PFSK-1 (cell line): ENCODE data around the gene MYO10.

Experiments
- FOXP2 ChIP-seq: optimal IDR thresholded peaks from 2 replicates; pipeline ENCODE3; 2011; ENCODE audit warnings: borderline replicate concordance, control low read depth, inconsistent platforms; ENCODE audit not compliant: insufficient read depth; ENCODE audit errors: extremely low read length, extremely low read depth
- POLR2AphosphoS5 ChIP-seq: IDR thresholded peaks from 2 replicates; pipeline ENCODE4 v1.6.1; 2012; ENCODE audit warnings: low read depth, mild to moderate bottlenecking, control low read depth, low read length, moderate library complexity
- SIN3A ChIP-seq: IDR thresholded peaks from 2 replicates; pipeline ENCODE4 v1.6.1; 2012; ENCODE audit warnings: mild to moderate bottlenecking, low read length, moderate library complexity, borderline replicate concordance; ENCODE audit not compliant: insufficient read depth
- TAF1 ChIP-seq: IDR thresholded peaks from 2 replicates; pipeline ENCODE4 v1.6.1; 2012; ENCODE audit warnings: low read length, control low read depth, borderline replicate concordance; ENCODE audit not compliant: insufficient read depth
- TF ChIP-seq, protein P1 (sequence below), 2 experiments: IDR thresholded peaks; 2 replicates each; pipeline versions ENCODE4 v1.6.1 to v1.8.0; 2011 to 2012; ENCODE audit warnings: low read depth in 2 of 2, low read length in 2 of 2, control low read depth in 1 of 2, inconsistent platforms in 1 of 2, mild to moderate bottlenecking in 1 of 2, moderate library complexity in 1 of 2; ENCODE audit not compliant: insufficient read depth in 1 of 2

The MYO10 gene

DNA sequence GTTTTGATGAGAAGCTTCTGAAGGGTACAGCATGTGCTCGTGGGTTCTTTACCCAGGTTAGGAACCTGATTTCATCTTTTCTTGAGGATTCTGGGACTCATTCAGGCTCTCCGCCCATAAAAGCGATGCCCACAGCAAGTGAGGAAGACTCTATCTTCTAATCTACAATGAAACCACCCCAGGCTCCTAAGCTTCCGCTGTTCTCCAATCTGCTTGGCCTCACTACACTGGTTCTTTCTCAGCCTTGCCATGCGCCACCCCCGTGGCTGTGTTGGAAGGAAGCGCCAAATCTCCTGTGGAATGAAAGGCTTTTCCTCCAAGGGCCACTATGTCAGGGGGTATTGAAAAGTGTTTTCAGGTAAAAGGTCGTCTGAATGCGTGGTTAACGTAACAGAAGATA is 135.6 kb downstream of the MYO10 start:
- TF ChIP-seq POLR2AphosphoS5 (no peak), SIN3A (no peak), FOXP2 (no peak), TAF1 (no peak)
- TF ChIP-seq, protein P1, sequence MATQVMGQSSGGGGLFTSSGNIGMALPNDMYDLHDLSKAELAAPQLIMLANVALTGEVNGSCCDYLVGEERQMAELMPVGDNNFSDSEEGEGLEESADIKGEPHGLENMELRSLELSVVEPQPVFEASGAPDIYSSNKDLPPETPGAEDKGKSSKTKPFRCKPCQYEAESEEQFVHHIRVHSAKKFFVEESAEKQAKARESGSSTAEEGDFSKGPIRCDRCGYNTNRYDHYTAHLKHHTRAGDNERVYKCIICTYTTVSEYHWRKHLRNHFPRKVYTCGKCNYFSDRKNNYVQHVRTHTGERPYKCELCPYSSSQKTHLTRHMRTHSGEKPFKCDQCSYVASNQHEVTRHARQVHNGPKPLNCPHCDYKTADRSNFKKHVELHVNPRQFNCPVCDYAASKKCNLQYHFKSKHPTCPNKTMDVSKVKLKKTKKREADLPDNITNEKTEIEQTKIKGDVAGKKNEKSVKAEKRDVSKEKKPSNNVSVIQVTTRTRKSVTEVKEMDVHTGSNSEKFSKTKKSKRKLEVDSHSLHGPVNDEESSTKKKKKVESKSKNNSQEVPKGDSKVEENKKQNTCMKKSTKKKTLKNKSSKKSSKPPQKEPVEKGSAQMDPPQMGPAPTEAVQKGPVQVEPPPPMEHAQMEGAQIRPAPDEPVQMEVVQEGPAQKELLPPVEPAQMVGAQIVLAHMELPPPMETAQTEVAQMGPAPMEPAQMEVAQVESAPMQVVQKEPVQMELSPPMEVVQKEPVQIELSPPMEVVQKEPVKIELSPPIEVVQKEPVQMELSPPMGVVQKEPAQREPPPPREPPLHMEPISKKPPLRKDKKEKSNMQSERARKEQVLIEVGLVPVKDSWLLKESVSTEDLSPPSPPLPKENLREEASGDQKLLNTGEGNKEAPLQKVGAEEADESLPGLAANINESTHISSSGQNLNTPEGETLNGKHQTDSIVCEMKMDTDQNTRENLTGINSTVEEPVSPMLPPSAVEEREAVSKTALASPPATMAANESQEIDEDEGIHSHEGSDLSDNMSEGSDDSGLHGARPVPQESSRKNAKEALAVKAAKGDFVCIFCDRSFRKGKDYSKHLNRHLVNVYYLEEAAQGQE (IDR thresholded peaks at IDR 0.05; ENCODE audit: insufficient read depth in 1 of 2, low read depth in 2 of 2, low read length in 2 of 2): no peak

DNA sequence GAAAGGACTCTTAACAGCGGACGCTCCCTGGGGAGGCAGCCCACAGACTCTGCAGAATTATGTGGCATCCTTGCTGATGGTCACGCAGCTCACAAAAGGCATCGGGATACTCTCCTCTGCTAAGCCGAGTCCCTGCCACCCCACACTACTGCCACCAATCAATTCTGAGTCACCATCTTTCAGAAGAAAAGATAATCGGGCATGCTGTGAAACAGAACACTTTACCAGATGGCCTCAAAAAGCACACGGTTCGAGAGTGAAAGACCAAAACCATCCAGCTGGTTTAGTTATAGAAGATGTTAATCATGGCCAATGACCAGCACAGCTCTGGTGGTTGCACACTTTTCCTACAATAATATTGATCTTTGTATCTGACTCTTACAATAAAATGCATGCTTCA is 136.3 kb downstream of the MYO10 start:
- TF ChIP-seq FOXP2 (no peak), SIN3A (no peak), POLR2AphosphoS5 (no peak), TAF1 (no peak)
- TF ChIP-seq, protein P1 (IDR thresholded peaks at IDR 0.05; ENCODE audit: insufficient read depth in 1 of 2, low read depth in 2 of 2, low read length in 2 of 2): no peak

DNA sequence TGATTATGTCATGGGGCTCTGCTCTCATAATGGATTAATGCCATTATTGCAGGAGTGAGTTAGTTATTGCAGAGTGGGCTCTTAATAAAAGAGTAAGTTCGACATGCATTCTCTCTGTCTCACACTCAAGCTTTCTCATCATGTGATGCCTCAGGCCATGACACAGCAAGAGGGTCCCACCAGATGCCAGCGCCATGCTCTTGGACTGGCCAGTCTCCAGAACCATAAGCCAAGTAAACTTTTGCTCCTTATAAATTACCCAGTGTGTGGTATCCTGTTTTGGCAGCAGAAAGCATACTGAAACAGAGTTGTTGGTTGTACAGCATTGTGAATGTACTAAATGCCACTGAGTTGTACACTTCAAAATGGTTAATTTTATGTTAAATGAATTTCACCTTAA is 138.1 kb downstream of the MYO10 start:
- TF ChIP-seq TAF1 (no peak), SIN3A (no peak), FOXP2 (no peak), POLR2AphosphoS5 (no peak)
- TF ChIP-seq, protein P1 (IDR thresholded peaks at IDR 0.05; ENCODE audit: insufficient read depth in 1 of 2, low read depth in 2 of 2, low read length in 2 of 2): no peak

DNA sequence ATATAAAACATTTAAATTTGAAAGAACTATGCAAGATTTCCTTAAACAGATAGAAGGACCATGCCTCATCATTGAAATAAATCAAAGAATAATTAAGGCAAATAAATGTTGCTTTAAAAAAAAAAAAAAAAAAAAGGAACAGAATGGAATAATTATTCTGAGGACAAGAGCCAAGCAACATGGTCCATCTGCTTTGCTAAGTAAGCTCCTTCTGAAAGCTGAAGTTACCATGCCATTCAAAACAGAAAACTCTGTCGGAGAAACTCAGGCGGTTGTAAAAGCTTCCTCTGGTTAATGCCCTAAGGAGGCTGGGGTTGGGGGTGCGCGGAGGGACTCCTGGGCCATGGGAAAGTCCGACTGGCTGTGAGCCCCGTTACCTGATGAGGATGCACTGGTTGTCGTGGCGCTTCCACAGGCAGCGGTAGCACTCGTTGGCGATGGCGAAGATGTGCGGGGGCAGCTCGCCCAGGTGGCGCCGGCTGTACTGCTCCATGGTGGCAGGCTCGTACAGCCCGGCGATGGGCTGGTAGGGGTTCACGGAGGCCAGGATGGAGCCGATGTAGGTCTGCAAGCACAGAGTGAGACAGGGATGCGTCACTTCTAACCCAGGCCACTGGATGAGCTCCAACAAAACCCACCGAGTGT is 141.7 kb downstream of the MYO10 start:
- no peak for TF ChIP-seq POLR2AphosphoS5
- no peak for TF ChIP-seq TAF1
- no peak for TF ChIP-seq FOXP2
- TF ChIP-seq, protein P1 (IDR thresholded peaks at IDR 0.05; ENCODE audit: insufficient read depth in 1 of 2, low read depth in 2 of 2, low read length in 2 of 2): no peak
- TF ChIP-seq SIN3A: no peak
